Activated CD4-positive, CD25-positive, alpha-beta regulatory T cell treated with anti-CD3 and anti-CD28 coated beads, Interleukin-2, amount 50 U/mL, for 72 hours (primary cell): ENCODE results near the gene ARHGAP23.

ENCODE experiments used
- DNase-seq: peaks from one replicate; pipeline ENCODE4 v3.0.0; 2021

Gene ARHGAP23

DNA sequence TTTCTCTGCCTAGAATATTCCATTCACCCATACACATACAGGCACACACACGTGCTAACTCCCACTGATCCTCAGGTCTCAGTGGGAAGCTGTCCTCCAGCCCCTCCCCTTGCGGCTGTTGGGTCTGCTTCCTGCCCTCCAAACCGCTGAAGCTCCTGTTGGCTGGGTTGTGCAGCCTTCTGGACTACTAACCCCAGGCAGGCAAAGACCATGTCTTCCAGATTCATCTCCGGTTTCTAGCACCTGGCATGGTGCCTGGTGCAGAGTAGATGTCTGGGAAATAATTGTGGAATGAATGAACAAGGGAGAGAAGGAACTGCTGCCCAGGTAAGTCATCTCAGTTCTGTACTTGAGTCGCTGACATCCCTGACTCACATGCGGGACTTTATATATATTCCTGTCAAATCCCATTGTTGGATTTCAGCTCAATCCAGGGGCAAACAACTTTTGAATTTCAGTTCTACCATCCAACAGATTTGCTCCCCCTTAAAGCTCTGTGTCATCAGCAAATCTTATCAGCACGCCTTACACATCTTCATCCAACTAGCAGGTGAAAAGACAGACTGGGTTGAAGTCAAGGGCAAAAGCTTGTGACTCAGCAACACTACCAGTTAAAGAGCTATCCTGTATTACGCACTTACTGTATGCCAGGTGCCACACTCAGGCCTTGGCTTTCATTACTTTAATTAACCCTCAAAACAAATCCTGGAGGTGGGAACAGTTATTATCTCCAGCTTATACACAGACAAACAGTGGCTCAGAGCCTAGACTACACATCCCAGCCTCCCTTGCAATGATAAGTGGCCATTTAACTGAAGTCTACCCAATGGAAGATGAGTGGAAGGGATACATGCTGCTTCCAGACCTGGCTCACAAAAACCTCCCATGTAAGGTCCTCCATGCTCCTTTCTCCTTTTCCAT is 126.4 kb downstream of the ARHGAP23 start:
- no peak for DNase-seq

DNA sequence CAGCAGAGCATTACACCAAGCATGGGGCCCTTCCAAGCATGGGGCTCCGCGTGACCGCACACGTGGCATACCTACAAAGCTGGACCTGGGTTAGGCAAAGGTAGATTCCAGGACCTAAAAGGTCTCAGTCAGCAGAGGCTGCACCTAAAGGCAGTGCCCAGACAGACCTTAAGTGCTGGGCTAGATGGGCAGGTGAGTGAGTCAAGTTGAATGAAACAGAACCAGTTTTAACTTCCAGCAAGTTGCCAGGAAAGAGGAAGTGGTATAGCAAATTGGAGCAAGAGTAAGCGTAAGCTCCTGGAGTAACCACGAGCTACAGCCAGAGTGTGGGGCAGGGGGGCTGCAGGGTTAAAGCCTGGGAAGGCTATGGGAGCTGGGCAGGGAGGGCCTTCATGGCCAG is 128.0 kb downstream of the ARHGAP23 start:
- no peak for DNase-seq

DNA sequence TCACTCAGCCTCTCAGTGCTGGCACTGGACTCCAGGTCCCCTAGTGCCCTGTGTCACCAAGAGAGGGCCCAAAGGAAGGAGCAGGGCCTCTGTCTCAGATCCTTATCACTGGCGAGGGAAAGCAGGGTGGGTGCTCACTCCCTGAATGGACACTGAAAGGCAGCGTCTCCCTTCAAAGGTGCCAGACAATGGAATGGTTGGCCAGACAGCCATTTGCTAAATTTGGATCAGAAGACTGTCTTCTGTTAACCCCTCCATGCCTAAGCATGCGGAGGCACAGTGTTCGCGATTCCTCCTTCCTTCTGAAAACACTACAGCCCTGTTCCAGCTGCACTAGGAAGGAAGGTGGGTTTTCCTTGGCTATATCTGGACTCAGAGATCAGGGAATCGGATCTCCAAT is 129.1 kb downstream of the ARHGAP23 start:
- DNase-seq: no peak

DNA sequence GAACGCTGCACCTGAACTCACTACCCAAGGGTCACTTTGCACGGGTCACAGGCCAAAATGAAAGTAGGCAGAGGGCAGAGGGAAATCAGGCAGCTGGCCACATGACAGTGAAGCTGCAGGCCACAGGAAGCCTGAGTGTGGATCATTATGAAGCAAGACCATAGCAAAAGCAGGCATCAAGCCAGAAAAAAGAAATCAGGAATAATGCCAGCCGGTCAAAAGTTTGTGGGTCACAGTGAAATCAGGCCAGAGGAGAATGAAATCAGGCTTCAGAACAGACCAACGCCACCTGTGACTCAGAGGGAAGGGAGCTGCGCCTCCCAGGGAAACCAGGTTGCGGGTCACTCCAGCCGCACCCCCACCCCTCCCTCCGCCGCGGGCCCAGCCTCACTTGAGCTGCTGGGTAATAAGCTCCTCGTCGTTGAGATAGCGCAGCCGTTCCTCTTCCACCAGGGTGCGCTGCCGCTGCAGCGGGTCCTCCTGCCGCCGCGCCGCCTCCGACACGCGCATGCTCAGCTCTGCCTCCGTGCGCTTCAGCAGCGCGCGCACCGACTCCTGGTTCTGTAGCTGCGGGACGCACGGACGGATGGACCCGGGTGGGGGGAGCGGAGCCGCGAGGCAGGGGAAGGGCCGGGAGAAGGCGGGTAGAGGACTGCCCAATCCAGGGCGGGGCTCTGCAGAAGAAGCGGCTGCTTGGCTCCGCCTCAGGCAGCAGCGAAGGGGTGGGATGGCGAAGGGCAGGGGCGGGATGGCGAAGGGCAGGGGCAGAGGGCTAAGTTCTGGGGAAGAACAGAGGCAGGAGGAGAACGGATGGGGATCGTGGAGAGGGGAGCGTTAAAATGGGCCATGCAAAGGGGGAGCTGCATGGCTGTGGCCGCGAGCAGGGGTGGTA is 129.8 kb downstream of the ARHGAP23 start:
- DNase-seq: peak; percentile 93

DNA sequence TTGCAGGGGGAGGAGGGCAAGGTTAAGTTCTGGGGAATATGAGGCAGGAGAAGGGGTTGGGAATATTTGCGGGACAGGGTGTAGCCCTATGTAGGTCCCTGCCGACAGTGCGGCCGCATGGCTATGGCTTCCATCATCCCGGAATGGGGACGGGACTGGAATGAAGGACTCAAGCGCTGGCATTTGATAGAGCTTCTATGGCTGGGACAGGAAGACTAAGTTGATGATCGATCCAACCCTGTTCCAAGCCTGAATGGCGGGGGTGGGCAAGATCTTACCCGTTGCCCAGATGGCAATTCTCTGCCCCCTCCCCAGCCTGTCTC is 130.4 kb downstream of the ARHGAP23 start:
- DNase-seq: no peak

DNA sequence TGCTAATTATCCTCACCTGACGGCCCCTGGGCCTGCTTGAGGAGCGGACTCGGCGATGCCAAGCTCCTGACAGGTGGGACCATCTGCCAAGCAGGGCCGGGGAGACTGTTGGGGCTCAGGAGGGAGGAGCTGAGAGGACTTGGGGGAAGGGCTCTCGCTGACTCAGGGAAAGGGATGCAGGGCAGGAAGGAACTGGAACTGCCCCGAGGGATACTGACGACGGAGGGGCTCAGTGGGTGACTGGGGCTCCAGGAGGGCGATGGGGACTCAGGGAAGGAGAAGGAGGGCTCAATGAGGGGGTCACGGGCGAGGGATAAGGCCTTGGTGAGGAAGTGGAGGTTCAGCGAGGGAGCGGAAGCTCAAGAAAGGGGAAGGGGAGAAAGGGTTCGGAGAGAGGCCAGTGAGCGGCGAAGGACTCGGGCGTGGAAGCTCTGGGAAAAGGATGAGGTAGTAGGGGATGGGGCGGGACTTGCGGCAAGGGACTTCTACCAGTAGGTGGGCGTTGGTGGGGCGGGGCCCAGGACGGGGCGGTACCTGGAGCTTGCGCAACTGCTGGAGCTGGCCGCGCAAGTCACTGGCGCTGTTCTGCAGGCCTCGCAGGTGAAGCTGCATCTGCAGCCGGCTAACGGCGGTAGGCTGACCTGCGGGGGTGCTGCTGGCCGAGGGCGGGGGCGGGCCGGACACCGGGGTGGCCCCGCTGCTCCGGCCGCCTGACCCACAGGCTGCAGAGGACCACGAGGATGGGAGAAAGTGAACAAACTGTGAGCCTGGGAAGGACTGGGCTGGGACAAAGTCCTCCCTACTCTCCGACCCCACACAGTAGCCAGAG is 131.0 kb downstream of the ARHGAP23 start:
- DNase-seq: peak; percentile 84

DNA sequence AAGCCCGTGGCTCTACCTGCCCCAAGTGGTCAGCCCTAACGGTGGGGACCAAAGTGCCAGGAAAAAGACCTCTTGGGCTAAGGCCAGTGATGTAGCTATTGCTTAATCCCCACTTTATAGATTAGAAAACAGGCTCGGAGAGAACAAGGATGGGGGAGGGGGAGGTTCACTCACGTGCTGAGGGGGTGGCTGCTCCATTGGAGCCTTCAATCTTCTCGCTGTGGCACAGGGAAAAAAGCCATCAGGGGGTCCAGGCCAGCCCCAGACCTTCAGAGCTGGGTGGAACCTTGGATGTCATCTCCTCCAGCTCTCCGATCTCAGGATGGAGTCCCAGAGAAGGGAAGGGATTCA is 131.6 kb downstream of the ARHGAP23 start:
- DNase-seq: no peak

DNA sequence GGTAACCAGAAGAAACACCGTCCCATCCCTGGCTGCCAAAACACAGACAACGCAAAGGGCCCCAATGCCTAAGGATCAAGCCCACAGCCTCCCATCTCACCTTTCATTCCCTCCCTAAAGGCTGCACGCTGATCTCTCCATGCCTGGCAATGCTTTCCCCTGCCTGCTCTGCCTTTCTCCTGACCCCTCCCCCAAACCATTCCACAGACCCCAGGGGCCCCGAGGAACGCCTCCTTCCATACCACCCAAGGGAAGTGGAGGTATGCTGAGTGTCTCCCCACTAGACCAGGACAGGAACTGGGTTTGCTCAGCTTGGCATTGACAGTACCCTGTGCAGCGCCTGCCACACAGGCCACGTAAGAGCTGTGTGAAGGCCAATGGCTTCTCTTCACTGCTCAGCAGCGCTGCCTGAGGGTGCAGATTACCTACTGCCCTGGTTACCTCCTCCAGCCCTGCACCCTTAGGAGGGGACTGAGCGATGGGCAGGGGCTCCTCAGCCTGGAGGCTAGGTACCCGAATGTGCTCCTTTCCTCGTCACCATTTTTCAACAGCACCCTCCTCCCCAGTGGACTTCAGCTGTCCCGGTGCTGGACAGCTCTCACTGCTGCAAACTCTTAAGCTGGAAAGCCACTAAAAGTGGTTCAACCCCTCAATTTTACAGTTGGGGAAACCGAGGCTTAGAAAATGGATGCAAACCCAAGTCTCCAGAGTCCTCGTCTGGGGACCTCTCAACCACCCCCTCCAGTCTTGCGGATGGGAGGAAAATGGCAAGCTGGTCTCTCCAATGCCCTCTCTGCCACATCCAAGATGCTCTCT is 132.4 kb downstream of the ARHGAP23 start:
- no peak for DNase-seq

DNA sequence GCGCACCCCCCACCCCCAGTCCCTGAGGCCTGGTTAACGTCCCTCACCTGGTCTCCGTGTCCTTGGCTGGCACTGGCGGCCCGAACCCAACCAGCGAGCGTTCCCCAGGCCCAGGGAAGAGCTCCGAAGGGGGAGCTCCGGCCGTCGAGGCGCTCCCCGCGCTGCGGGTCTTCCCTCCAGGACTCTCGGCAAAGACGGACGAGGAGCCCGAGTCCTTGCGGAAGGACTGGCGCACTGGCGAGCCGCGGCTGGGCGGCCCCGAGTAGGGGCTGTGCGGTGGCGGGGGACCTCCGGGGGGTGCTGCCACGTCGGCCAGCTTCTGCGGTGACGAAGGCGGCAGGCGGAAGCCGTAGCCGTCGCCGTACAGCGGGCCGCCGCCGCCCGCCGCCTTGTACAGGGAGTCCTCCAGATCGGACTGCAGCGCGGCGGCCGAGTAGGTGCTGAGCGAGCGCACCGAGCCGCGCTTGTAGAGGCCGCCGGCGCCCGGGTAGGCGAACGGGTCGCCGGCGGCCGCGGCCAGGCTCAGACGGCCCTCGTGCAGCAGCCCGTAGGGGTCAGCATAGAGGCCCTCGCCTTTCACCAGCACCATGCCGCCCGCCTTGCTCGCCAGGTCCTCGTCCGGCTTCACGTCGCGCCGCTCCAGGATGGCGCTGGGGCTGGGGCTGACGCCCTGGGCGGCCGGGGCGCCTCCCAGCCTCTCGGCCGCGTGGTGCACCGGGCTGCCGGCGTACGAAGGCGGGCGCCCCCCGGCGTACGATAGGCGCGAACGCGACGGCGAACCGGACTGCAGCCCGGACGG is 133.4 kb downstream of the ARHGAP23 start:
- DNase-seq: no peak
